Measurements from ENCODE around the gene CC2D2A.

DNA sequence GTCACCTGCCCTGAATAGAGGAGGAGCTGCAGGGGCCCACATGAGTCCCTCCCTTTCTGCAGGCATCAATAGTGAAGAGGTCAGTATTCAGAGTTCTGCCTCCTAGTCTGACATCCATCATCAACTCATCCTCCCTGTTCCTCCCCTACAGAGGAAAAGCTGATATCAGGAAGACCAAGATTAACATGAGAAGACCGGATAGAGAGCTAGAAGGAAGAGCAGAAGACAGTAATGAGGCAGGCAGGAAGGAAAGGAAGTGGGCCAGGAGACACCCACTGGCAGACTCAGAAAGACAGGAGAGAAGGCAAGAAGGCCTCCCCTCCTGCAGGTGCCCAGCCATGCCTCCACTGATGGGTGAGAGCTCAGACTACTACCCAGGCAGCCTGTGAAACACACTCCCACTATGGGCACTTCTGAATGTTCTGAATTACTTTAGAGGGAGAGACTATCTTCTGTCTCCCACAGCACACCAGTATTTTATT, 74.6 kb downstream of the CC2D2A start:
- no peak for TF ChIP-seq GATA2 (IDR thresholded peaks at IDR 0.05; ENCODE audit: low read depth, low read length)
- TF ChIP-seq GATA3 (IDR thresholded peaks at IDR 0.05; ENCODE audit: low read depth, low read length), result no peak
